K562 (cell line): ENCODE data around the gene ABHD16A. TPM values are rescaled to one million over a fixed set of nuclear protein-coding genes. Genes with fewer than 3 reads are reported as not detected.

Experiments
- CREB1 ChIP-seq, 2 experiments: sonication (generic) in 1 of 2; formaldehyde crosslinking in 1 of 2; IDR thresholded peaks; 2 replicates each; pipeline versions ENCODE4 v1.6.1 to v1.8.0; 2012 to 2022; ENCODE audit warnings: inconsistent platforms in 1 of 2, mild to moderate bottlenecking in 1 of 2, missing genetic modification reagents in 1 of 2, moderate library complexity in 1 of 2
- CREB3L1 ChIP-seq: fragments of 450-650 bp; IDR thresholded peaks from 2 replicates; pipeline ENCODE4 v1.6.1; 2014; ENCODE audit warnings: low read depth, mild to moderate bottlenecking, moderate library complexity, borderline replicate concordance
- CSDE1 ChIP-seq, 2 experiments: fragments of 450-650 bp; IDR thresholded peaks; 2 replicates each; pipeline ENCODE4 v1.6.1; 2016; ENCODE audit warnings: mild to moderate bottlenecking in 1 of 2
- E4F1 ChIP-seq: fragments of 250-450 bp; sonication (Bioruptor Pico); IDR thresholded peaks from 2 replicates; pipeline ENCODE4 v1.5.0; 2021; ENCODE audit warnings: mild to moderate bottlenecking, borderline replicate concordance
- EGR1 ChIP-seq: fragments of 450-650 bp; conservative IDR thresholded peaks from 2 replicates; pipeline ENCODE4 v1.6.1; 2017; ENCODE audit warnings: mild to moderate bottlenecking
- ESRRB ChIP-seq: fragments of 250-450 bp; sonication (Bioruptor Pico); IDR thresholded peaks from 2 replicates; pipeline ENCODE4 v1.5.0; 2020; ENCODE audit warnings: mild to moderate bottlenecking, moderate library complexity, borderline replicate concordance
- GTF2A2 ChIP-seq: IDR thresholded peaks from 2 replicates; pipeline ENCODE4 v1.6.1; 2016; ENCODE audit warnings: mild to moderate bottlenecking, missing genetic modification characterization, missing compliant biosample characterization
- HDGF ChIP-seq: fragments of 450-650 bp; IDR thresholded peaks from 2 replicates; pipeline ENCODE4 v1.6.1; 2016
- KLF13 ChIP-seq: fragments of 450-650 bp; IDR thresholded peaks from 2 replicates; pipeline ENCODE4 v1.6.1; 2016; ENCODE audit warnings: missing genetic modification characterization, low read depth, mild to moderate bottlenecking, missing compliant biosample characterization, moderate library complexity, borderline replicate concordance
- NFE2L1 ChIP-seq: fragments of 450-650 bp; IDR thresholded peaks from 2 replicates; pipeline ENCODE4 v1.6.1; 2016; ENCODE audit warnings: missing genetic modification characterization, low read depth, mild to moderate bottlenecking, missing compliant biosample characterization, moderate library complexity, borderline replicate concordance
- PHF20 ChIP-seq: fragments of 450-650 bp; IDR thresholded peaks from 2 replicates; pipeline ENCODE4 v1.6.1; 2018; ENCODE audit not compliant: partially characterized antibody
- POLR2A ChIP-seq: fragments of 450-650 bp; conservative IDR thresholded peaks from 2 replicates; pipeline ENCODE4 v1.6.1; 2016
- RBM17 ChIP-seq: fragments of 200-400 bp; formaldehyde crosslinking; IDR thresholded peaks from 2 replicates; pipeline ENCODE4 v1.6.1; 2017; ENCODE audit warnings: low read depth, mild to moderate bottlenecking, low read length, borderline replicate concordance
- SPI1 ChIP-seq: IDR thresholded peaks from 2 replicates; pipeline ENCODE4 v1.6.1; 2011; ENCODE audit warnings: low read depth, low read length, control low read depth, borderline replicate concordance
- TBL1XR1 ChIP-seq, 2 experiments: IDR thresholded peaks; 2 replicates each; pipeline ENCODE4 v1.6.1; 2012; ENCODE audit warnings: improper control_type of control experiment in 2 of 2, low read length in 2 of 2, mild to moderate bottlenecking in 1 of 2
- ZC3H11A ChIP-seq: IDR thresholded peaks from 2 replicates; pipeline ENCODE4 v1.6.1; 2012; ENCODE audit warnings: low read depth, low read length, improper control_type of control experiment
- ZNF311 ChIP-seq: fragments of 250-450 bp; sonication (Bioruptor Pico); IDR thresholded peaks from 2 replicates; pipeline ENCODE4 v1.4.0; 2020; ENCODE audit warnings: mild to moderate bottlenecking, moderate library complexity
- polyA plus RNA-seq, 8 experiments: library from polyadenylated mRNA; depleted of rRNA in 4 of 8; stranded (reverse) in 5 of 8; unstranded in 3 of 8; fragments of >200 nt; fragmentation: Nextera tagmentation in 2 of 8; fragmentation: Illumina TruSeq in 1 of 8; extraction: Ambion mirVana in 2 of 8; extraction: Trizol in 1 of 8; gene quantifications; 2 replicates each; pipeline versions ENCODE4 v1.2.1 to v1.2.3, GENCODE V29; 2011 to 2014; ENCODE audit warnings: inconsistent platforms in 1 of 8, missing spikeins in 1 of 8
- total RNA-seq, 7 experiments: library from RNA; depleted of rRNA in 6 of 7; stranded (reverse); fragments of >200 nt in 6 of 7; fragmentation: Illumina TruSeq in 2 of 7; extraction: Trizol in 2 of 7; gene quantifications; 2 replicates each; pipeline versions ENCODE4 v1.2.1 to v1.2.3, GENCODE V29; 2011 to 2021; ENCODE audit warnings: low replicate concordance in 1 of 7

Gene ABHD16A
- total and polyA plus RNA-seq, 9 of the 15 experiments (the other 6 are each of a cell fraction or from before 2014, with no cell fraction given) = 25.8 to 120 (median 81.6) TPM

- TF ChIP-seq KLF13 (tag) = 0 out of 2 replicates have a peak, but pooled peaks have one; percentile 52
- TF ChIP-seq TBL1XR1 (IDR thresholded peaks at IDR 0.05; ENCODE audit: low read length in 2 of 2) = peak in 1 of 2 experiments; percentile 54; a peak in 2 of 4 replicates
- TF ChIP-seq GTF2A2 (tag) = peak; percentile 90
- TF ChIP-seq ESRRB = no peak; the same call in 1 of the 2 replicates
- TF ChIP-seq RBM17 = no peak
- no peak for TF ChIP-seq CSDE1 (IDR thresholded peaks at IDR 0.05)
- TF ChIP-seq CREB1 (IDR thresholded peaks at IDR 0.05) = peak; percentile 64
- TF ChIP-seq CREB1 (CRISPR knock-in tag; IDR thresholded peaks at IDR 0.05) = peak; percentile 79
- TF ChIP-seq SPI1 = peak; percentile 96
- peak; percentile 84; the same call in 1 of the 2 replicates for TF ChIP-seq HDGF
- TF ChIP-seq E4F1 (CRISPR knock-in tag) = no peak
- TF ChIP-seq ZNF311 (CRISPR knock-in tag) = no peak
- TF ChIP-seq POLR2A = peak; percentile 97
- no peak for TF ChIP-seq PHF20
- TF ChIP-seq CREB3L1 = peak; percentile 90
- peak; percentile 69; the same call in 1 of the 2 replicates for TF ChIP-seq ZC3H11A
- TF ChIP-seq EGR1 = no peak
- TF ChIP-seq NFE2L1 (tag) = no peak
Observed at GRCh38 chr6:31664790-31665500, 38.2 kb downstream of the ABHD16A start, which contains the start of gene GPANK1 (continued).
